HepG2 (cell line): ENCODE data around the gene ARHGAP25. TPM values are rescaled to one million over a fixed set of nuclear protein-coding genes. Genes with fewer than 3 reads are reported as not detected.

Experiments
- ATF7-NPFF ChIP-seq: sonication (generic); formaldehyde crosslinking; IDR thresholded peaks from 2 replicates; pipeline ENCODE4 v1.8.1; 2023; ENCODE audit warnings: mild to moderate bottlenecking, low read depth, missing genetic modification reagents, moderate library complexity
- GATAD1 ChIP-seq: IDR thresholded peaks from 2 replicates; pipeline ENCODE4 v1.6.1; 2016; ENCODE audit warnings: missing genetic modification reagents, missing compliant biosample characterization
- HOXA5 ChIP-seq: sonication (generic); formaldehyde crosslinking; IDR thresholded peaks from 2 replicates; pipeline ENCODE4 v1.4.0; 2020; ENCODE audit warnings: missing genetic modification reagents
- ISL2 ChIP-seq: sonication (generic); formaldehyde crosslinking; IDR thresholded peaks from 2 replicates; pipeline ENCODE4 v1.5.0; 2020; ENCODE audit warnings: missing genetic modification reagents
- MBNL3 ChIP-seq: fragments of 250-450 bp; sonication (Bioruptor Pico); conservative IDR thresholded peaks from 2 replicates; pipeline ENCODE4 v1.8.0; 2022; ENCODE audit warnings: mild to moderate bottlenecking, inconsistent platforms
- MIER2 ChIP-seq: IDR thresholded peaks from 2 replicates; pipeline ENCODE4 v1.6.1; 2016; ENCODE audit warnings: missing biosample characterization, missing genetic modification reagents
- NFKB2 ChIP-seq: sonication (generic); formaldehyde crosslinking; IDR thresholded peaks from 2 replicates; pipeline ENCODE4 v1.4.0; 2020; ENCODE audit warnings: missing genetic modification reagents, borderline replicate concordance
- SPEN ChIP-seq: sonication (generic); formaldehyde crosslinking; IDR thresholded peaks from 2 replicates; pipeline ENCODE4 v1.5.1; 2020; ENCODE audit warnings: low read depth, mild to moderate bottlenecking, missing genetic modification reagents
- TP53 ChIP-seq: sonication (generic); formaldehyde crosslinking; conservative IDR thresholded peaks from 2 replicates; pipeline ENCODE4 v1.4.0; 2020; ENCODE audit warnings: missing genetic modification reagents
- WIZ ChIP-seq: sonication (generic); formaldehyde crosslinking; IDR thresholded peaks from 2 replicates; pipeline ENCODE4 v1.5.1; 2020; ENCODE audit warnings: mild to moderate bottlenecking, missing genetic modification reagents
- ZMAT3 ChIP-seq: sonication (generic); formaldehyde crosslinking; conservative IDR thresholded peaks from 2 replicates; pipeline ENCODE4 v1.7.0; 2021; ENCODE audit warnings: missing genetic modification reagents
- ZNF563 ChIP-seq: sonication (generic); formaldehyde crosslinking; IDR thresholded peaks from 2 replicates; pipeline ENCODE4 v1.8.0; 2022; ENCODE audit warnings: mild to moderate bottlenecking, moderate library complexity, missing genetic modification reagents
- polyA plus RNA-seq, 8 experiments: library from polyadenylated mRNA; depleted of rRNA in 3 of 8; stranded (reverse) in 7 of 8; unstranded in 1 of 8; fragments of >200 nt; fragmentation: Illumina TruSeq in 4 of 8; extraction: Trizol in 4 of 8; gene quantifications; 2 replicates each; pipeline versions ENCODE4 v1.2.1 to v1.2.3, GENCODE V29; 2011 to 2016; ENCODE audit warnings: low read depth in 4 of 8, missing spikeins in 1 of 8, mixed read lengths in 1 of 8; ENCODE audit not compliant: insufficient read depth in 1 of 8
- total RNA-seq, 5 experiments: library from RNA; depleted of rRNA; stranded (reverse); fragments of >200 nt; fragmentation: Illumina TruSeq; extraction: Trizol; gene quantifications; 2 replicates each; pipeline ENCODE4 v1.2.3, GENCODE V29; 2016; ENCODE audit warnings: low read depth in 1 of 5
- TF ChIP-seq, protein P1 (sequence below): sonication (generic); formaldehyde crosslinking; IDR thresholded peaks from 2 replicates; pipeline ENCODE4 v1.4.0; 2020; ENCODE audit warnings: missing genetic modification reagents
- TF ChIP-seq, protein P2 (sequence below): sonication (generic); formaldehyde crosslinking; IDR thresholded peaks from 2 replicates; pipeline ENCODE4 v1.8.1; 2023; ENCODE audit warnings: missing genetic modification reagents, inconsistent platforms, borderline replicate concordance
- TF ChIP-seq, protein P3 (sequence below), 2 experiments: fragments of 450-650 bp in 1 of 2; sonication (generic) in 1 of 2; formaldehyde crosslinking in 1 of 2; IDR thresholded peaks; 2 replicates each; pipeline versions ENCODE4 v1.6.1 to v1.8.0; 2016 to 2022; ENCODE audit warnings: antibody characterized with exemption in 1 of 2, mild to moderate bottlenecking in 1 of 2, missing genetic modification reagents in 1 of 2
- TF ChIP-seq, protein P4 (sequence below): sonication (generic); formaldehyde crosslinking; IDR thresholded peaks from 2 replicates; pipeline ENCODE4 v1.4.0; 2020; ENCODE audit warnings: missing genetic modification reagents, mild to moderate bottlenecking, borderline replicate concordance

The ARHGAP25 gene
- total and polyA plus RNA-seq, 2 of the 13 experiments (the other 11 are each of a cell fraction or from before 2014, with no cell fraction given), result not detected

DNA sequence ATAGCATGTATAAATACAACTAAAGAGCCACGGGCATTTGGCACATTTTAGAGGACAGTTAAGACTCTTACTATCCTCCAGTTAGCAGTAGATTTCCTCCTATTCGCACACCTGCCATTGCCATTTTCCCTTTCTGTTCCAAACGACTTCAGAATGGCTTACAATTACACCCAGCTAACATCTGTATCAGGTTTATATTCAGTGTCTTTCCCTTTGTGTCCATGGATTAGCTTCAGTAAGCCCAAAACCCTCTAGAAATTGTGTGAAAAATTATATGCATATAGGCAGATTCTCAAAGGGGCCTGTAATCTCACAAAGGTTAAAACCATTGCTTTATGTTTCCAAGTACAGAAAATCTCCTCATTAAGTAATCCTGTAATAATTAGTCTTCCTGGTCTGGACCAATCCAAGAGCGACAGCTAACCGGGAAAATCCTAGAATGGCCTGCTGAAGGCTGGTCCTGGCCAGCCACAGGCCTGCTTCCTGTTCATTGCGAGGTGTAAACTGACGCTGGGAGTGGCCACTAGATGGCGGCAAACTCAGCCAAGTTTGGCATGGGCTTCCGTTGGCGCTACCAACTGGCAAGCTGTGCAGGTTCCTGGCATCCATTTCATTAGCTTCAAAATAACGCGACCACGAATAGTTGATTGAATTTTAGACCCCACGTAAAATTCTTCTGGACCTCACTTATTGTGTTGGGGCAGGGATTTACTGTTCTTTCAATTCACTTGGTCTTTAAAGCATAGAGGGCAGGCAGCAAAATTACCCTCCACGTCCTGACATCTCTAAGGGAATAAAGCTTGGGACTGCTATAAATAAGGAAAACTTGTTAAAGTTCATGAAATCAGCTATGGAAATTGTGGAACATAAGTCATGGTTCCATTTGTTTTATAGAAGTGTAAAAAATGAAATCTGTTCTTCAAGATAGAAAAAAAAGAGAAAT lies 17.1 kb downstream of the ARHGAP25 start (continued):
- TF ChIP-seq, protein P1, sequence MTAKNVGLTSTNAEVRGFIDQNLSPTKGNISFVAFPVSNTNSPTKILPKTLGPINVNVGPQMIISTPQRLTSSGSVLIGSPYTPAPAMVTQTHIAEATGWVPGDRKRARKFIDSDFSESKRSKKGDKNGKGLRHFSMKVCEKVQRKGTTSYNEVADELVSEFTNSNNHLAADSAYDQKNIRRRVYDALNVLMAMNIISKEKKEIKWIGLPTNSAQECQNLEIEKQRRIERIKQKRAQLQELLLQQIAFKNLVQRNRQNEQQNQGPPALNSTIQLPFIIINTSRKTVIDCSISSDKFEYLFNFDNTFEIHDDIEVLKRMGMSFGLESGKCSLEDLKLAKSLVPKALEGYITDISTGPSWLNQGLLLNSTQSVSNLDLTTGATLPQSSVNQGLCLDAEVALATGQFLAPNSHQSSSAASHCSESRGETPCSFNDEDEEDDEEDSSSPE (CRISPR knock-in tag), result no peak
- TF ChIP-seq ZNF563 (CRISPR knock-in tag), result no peak
- no peak for TF ChIP-seq ZMAT3 (CRISPR knock-in tag)
- TF ChIP-seq ATF7-NPFF (CRISPR knock-in tag), result no peak
- TF ChIP-seq, protein P2, sequence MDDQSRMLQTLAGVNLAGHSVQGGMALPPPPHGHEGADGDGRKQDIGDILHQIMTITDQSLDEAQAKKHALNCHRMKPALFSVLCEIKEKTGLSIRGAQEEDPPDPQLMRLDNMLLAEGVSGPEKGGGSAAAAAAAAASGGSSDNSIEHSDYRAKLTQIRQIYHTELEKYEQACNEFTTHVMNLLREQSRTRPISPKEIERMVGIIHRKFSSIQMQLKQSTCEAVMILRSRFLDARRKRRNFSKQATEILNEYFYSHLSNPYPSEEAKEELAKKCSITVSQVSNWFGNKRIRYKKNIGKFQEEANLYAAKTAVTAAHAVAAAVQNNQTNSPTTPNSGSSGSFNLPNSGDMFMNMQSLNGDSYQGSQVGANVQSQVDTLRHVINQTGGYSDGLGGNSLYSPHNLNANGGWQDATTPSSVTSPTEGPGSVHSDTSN, result no peak
- TF ChIP-seq HOXA5, result 0 out of 2 replicates have a peak, but pooled peaks have one; percentile 64
- TF ChIP-seq MIER2 (CRISPR knock-in tag), result 0 out of 2 replicates have a peak, but pooled peaks have one; percentile 44
- TF ChIP-seq, protein P3, sequence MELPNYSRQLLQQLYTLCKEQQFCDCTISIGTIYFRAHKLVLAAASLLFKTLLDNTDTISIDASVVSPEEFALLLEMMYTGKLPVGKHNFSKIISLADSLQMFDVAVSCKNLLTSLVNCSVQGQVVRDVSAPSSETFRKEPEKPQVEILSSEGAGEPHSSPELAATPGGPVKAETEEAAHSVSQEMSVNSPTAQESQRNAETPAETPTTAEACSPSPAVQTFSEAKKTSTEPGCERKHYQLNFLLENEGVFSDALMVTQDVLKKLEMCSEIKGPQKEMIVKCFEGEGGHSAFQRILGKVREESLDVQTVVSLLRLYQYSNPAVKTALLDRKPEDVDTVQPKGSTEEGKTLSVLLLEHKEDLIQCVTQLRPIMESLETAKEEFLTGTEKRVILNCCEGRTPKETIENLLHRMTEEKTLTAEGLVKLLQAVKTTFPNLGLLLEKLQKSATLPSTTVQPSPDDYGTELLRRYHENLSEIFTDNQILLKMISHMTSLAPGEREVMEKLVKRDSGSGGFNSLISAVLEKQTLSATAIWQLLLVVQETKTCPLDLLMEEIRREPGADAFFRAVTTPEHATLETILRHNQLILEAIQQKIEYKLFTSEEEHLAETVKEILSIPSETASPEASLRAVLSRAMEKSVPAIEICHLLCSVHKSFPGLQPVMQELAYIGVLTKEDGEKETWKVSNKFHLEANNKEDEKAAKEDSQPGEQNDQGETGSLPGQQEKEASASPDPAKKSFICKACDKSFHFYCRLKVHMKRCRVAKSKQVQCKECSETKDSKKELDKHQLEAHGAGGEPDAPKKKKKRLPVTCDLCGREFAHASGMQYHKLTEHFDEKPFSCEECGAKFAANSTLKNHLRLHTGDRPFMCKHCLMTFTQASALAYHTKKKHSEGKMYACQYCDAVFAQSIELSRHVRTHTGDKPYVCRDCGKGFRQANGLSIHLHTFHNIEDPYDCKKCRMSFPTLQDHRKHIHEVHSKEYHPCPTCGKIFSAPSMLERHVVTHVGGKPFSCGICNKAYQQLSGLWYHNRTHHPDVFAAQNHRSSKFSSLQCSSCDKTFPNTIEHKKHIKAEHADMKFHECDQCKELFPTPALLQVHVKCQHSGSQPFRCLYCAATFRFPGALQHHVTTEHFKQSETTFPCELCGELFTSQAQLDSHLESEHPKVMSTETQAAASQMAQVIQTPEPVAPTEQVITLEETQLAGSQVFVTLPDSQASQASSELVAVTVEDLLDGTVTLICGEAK (IDR thresholded peaks at IDR 0.05), result no peak
- TF ChIP-seq, protein P3 (CRISPR knock-in tag; IDR thresholded peaks at IDR 0.05), result no peak
- TF ChIP-seq MBNL3, result no peak
- TF ChIP-seq ISL2 (CRISPR knock-in tag), result peak; percentile 14; the same call in 1 of the 2 replicates
- peak; percentile 67; the same call in 1 of the 2 replicates for TF ChIP-seq NFKB2 (CRISPR knock-in tag)
- no peak for TF ChIP-seq SPEN (CRISPR knock-in tag)
- TF ChIP-seq WIZ, result no peak
- TF ChIP-seq, protein P4, sequence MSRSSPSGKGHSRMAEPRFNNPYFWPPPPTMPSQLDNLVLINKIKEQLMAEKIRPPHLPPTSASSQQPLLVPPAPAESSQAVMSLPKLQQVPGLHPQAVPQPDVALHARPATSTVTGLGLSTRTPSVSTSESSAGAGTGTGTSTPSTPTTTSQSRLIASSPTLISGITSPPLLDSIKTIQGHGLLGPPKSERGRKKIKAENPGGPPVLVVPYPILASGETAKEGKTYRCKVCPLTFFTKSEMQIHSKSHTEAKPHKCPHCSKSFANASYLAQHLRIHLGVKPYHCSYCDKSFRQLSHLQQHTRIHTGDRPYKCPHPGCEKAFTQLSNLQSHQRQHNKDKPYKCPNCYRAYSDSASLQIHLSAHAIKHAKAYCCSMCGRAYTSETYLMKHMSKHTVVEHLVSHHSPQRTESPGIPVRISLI (CRISPR knock-in tag), result no peak
- TF ChIP-seq GATAD1 (CRISPR knock-in tag), result no peak
- no peak for TF ChIP-seq TP53
